HG02852 (cell line): ENCODE results near the gene MRGPRG.

ENCODE experiments used
- ATAC-seq: cut with Tn5 transposase; IDR thresholded peaks from one replicate; pipeline ENCODE4 v1.9.1; 2021; ENCODE audit warnings: mild to moderate bottlenecking, moderate library complexity; ENCODE audit not compliant: unreplicated experiment

The MRGPRG gene

GRCh38 chr11:3213659-3214419 is 4.8 kb downstream of the MRGPRG start:
- ATAC-seq, result no peak

- ATAC-seq, result no peak
Measured at GRCh38 chr11:3208272-3208671, 10.3 kb downstream of the MRGPRG start.

- ATAC-seq, result no peak
Measured at GRCh38 chr11:3207526-3208189, 11.0 kb downstream of the MRGPRG start.

- ATAC-seq, result no peak
Measured at GRCh38 chr11:3206922-3207204, 11.8 kb downstream of the MRGPRG start.

DNA sequence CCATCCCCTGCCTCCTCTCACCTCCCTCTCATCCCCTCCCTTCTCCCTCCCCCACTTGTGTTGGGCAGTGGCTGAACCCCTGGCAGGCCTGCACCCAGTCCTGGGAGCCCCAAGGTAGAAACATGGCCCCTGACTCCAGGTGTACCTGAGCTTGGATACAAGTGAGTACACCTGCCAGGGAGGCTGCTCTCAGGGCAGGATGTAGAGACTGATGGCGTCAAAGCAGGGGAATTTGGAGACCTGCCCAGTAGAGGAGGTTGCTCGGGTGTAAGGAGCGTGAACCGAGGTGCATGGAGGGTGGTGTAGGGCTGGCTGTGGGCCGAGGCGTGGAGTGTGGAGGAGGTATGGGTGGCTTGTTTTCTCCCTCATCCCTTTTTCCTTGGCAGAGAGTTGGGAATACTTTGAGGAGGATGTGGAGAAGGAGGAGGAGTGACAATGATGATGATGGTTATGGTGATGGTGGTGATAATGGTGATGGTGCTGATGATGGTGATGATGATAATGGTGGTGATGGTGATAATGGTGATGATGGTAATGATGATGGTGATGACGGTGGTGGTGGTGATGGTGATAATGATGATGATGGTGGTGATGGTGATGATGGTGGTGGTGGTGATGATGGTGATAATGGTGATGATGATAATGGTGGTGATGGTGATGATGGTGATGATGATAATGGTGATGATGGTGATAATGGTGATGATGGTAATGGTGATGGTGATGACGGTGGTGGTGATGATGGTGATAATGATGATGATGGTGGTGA is 12.3 kb downstream of the MRGPRG start:
- ATAC-seq, result no peak

- no peak for ATAC-seq
Measured at GRCh38 chr11:3205261-3206155, 13.1 kb downstream of the MRGPRG start.

DNA sequence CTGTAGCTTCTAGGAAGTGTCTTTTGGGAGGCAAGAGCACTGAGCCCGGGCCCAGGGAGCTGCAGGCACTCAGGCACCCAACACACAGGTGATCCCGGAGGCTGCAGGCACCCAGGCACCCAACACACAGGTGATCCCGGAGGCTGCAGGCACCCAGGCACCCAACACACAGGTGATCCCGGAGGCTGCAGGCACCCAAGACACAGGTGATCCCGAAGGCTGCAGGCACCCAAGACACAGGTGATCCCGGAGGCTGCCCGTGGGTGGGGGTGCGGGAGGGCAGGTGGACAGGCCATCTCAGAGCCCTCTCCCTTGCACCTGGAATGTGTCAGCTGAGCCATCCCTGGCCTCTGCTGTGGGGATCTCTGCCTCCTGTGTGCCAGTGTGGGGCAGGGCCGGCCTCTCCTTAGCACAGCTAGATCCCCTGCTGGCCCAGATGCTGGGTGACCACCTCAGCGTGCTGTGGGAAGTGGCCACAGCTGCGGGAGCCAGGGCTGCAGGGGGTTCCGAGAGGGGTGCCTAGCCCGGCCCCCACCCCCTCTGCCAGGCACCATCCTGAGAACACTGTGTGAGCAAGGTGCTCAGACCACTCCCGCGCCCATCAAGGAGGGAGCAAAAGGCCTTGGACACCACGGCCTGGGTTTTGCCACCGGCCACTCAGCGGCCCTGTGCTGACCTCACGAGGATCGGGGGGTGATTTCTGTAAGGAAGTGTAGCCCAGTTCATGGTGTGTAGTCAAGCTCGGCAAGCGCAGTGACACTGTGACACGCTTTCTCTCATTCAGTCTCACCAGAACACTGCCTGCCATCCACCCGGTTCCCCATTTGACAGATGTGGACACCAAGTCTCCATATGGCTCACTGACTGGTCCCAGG is 14.2 kb downstream of the MRGPRG start:
- no peak for ATAC-seq

GRCh38 chr11:3203221-3204043 is 15.2 kb downstream of the MRGPRG start:
- ATAC-seq, result no peak

DNA sequence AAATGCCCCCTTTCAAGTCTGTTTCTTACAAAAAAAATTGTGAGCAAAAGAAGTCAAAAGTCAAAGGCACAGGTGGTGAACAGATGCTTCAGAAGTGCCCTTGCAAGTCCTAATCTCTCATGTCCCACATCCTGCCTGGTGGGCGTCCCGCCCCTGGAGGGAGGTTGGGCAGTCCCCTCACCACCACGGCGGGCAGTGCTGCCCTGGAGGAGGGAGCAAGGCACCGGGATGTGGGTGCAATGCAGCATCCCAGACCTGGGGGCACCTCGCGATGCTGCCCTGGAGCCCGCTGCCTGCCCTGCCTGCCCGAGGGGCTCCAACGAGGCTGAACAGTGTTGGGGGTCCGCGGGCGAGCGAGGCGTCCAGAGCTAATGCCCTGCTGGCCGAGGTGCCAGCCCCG is 15.9 kb downstream of the MRGPRG start:
- no peak for ATAC-seq

- ATAC-seq, result no peak
Measured at GRCh38 chr11:3202305-3202704, 16.3 kb downstream of the MRGPRG start.

DNA sequence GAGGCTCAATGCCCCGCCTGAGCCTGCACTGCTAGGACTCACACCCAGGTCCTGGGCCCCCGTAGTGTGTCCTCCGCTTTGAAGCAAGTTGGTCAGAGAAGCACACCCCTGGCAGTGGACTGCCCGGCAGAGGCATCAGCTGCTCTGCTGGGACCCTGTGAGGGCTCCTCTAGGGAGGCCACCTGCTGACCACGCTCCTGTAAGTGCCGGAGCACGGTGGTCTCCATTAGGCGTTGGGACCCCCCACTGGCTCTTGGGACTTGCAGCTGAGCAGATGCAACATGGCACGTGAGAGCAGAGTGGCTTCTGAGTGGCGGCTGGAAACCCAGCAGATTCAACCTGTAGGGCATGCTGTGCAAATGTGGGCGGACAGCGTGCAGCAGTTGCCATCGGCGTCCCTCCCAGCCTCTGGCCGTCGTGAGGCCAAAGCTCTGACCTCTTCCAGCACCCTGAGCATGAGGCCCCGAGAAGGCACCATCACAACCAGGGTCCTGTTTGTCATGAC is 16.9 kb downstream of the MRGPRG start:
- no peak for ATAC-seq

DNA sequence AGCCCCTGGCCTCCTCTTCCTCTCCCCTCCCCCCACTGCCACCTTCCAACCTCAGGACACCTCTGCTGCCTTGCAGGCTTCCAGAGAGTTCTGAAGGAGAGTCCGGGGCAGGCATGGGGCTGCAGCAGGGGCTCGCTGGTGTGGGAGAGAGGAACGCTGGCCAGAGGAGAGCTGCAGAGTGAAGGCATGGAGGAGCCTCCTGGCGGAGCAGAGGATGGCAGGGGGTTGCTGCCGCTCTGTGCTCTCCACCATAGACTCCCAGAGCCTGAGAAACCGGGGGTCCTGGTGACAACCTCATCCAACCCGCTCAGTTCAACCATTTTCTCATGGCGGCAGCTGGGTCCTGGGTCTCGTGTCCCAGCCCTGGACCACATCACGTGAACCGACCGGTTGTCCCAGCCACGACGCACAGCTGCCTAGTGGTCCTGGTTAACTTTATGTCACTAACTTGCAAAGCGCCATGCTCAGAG is 17.5 kb downstream of the MRGPRG start:
- no peak for ATAC-seq

GRCh38 chr11:3200388-3201111 is 18.1 kb downstream of the MRGPRG start:
- ATAC-seq, result no peak

DNA sequence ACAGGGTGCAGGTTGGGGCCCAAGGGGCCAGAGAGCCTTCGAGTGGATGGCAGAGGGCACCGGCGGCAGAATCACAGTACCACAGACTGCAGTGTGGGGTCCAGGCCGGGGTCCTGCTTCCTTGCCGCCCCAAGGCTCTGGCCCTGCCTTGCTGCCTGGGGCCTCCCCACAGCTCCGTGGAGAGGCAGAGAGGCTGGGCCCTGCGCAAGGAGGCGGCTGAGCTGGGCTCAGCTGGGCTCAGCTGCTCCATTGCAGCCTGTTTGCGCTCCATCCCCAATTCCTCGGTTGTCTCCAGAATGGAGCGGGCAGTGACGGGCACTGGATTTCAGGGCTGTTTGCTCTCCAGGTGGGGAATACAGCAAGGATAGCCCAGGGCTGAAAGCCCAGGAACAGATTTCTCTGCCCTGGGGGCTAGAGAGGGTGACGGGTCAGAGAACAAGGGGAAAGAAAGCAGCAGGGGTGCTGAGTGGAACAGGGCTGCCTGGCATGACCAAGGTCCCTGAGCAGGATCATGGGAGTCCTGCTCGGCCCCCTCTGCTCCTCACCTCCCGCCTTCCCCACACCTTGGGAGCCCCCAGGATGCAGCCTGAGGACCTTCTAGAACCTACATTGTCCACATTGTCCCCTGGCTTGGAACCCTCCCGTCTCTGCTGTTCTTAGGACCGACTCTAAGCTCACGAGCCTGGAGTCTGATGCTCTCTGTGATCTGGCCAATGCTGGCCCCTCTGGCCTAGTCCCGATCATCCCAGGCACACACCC is 18.9 kb downstream of the MRGPRG start:
- ATAC-seq, result no peak

- ATAC-seq, result no peak
Measured at GRCh38 chr11:3198815-3199214, 19.8 kb downstream of the MRGPRG start.

DNA sequence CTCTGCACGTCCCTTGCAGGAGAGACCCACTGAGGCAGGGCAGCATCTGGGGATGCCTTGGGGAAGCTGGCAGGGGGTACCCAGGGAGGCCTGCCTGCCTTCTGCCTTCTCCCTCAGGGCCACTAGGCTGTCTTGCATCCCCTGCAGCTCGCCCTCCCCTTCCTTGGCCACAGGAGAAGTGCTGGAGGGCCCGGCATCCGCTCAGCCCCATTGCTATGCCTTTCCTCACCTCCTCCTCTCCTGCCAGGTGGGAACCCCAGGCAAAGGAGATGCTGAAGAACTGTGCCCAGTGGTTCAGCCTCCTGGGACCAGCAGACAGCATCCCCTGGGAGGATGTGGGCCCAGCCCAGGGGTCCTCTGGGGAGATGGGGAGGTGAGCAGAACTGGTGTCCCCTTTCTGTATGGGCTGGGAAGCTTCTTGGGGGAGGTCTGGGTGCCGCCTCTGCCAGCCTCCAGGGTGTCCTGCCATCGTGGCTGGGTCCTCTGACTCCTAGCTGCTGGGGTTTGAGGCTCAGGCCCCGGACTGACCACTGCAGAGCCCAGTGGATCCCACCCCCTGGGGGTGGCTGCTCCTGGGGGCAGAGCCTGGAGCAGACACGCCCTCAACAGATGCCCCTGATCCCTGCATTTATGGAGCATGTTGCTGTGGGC is 20.6 kb downstream of the MRGPRG start:
- no peak for ATAC-seq
